Measurements from ENCODE around the gene SDK1.
"Not testable (repeated sequence)": the region's sequence is repeated elsewhere in the genome, so short reads cannot be mapped to it uniquely, and the experiment has no call there.

Gene SDK1

GRCh38 chr7:3573151-3573550 lies 272.1 kb downstream of the SDK1 start:
- DNase-seq, result no peak
- Histone ChIP-seq H3K36me3 (no peaks in the 10 kb centered on the region), H3K27me3 (no peaks in the 10 kb centered on the region), H3K9me3 (no peaks in the 10 kb centered on the region), H3K4me3 (ENCODE audit: low read depth, low read length) (no peak overlapping the region), H3K4me1 (no peaks in the 10 kb centered on the region)
- TF ChIP-seq CTCF (IDR thresholded peaks at IDR 0.05; ENCODE audit: low read depth, low read length), result no peak

- Histone ChIP-seq H3K9me3 (no peaks in the 10 kb centered on the region), H3K36me3 (no peaks in the 10 kb centered on the region), H3K4me1 (no peaks in the 10 kb centered on the region), H3K27me3 (no peaks in the 10 kb centered on the region), H3K4me3 (ENCODE audit: low read depth, low read length) (no peak overlapping the region)
- DNase-seq, result no peak
- TF ChIP-seq CTCF (IDR thresholded peaks at IDR 0.05; ENCODE audit: low read depth, low read length), result no peak
Measured at GRCh38 chr7:3574386-3574785, 273.3 kb downstream of the SDK1 start.

- Histone ChIP-seq H3K36me3 (no peaks in the 10 kb centered on the region), H3K9me3 (no peaks in the 10 kb centered on the region), H3K4me3 (ENCODE audit: low read depth, low read length) (no peak overlapping the region), H3K27me3 (no peaks in the 10 kb centered on the region), H3K4me1 (no peaks in the 10 kb centered on the region)
- no peak for TF ChIP-seq CTCF (IDR thresholded peaks at IDR 0.05; ENCODE audit: low read depth, low read length)
- DNase-seq, result no peak
Measured at GRCh38 chr7:3575753-3576531, 274.9 kb downstream of the SDK1 start.

- DNase-seq, result no peak
- Histone ChIP-seq H3K4me1 (no peaks in the 10 kb centered on the region), H3K27me3 (no peaks in the 10 kb centered on the region), H3K36me3 (no peaks in the 10 kb centered on the region), H3K9me3 (no peaks in the 10 kb centered on the region; the same call in 1 of the 2 replicates), H3K4me3 (ENCODE audit: low read depth, low read length) (no peak overlapping the region)
- no peak for TF ChIP-seq CTCF (IDR thresholded peaks at IDR 0.05; ENCODE audit: low read depth, low read length)
Measured at GRCh38 chr7:3578399-3578798, 277.3 kb downstream of the SDK1 start.

- no peaks in the 10 kb centered on the region for H3K27me3 ChIP-seq
Measured at GRCh38 chr7:3579638-3580219, 278.7 kb downstream of the SDK1 start.

GRCh38 chr7:3582145-3582544 lies 281.1 kb downstream of the SDK1 start:
- H3K36me3 ChIP-seq; H3K4me1 ChIP-seq; H3K9me3 ChIP-seq; H3K4me3 ChIP-seq (ENCODE audit: low read depth, low read length); H3K27me3 ChIP-seq; DNase-seq: not testable (repeated sequence)

More at GRCh38 chr7:3579638-3580219, 278.7 kb downstream of the SDK1 start:
- Histone ChIP-seq H3K4me1 (no peaks in the 10 kb centered on the region), H3K4me3 (ENCODE audit: low read depth, low read length) (no peak overlapping the region), H3K36me3 (no peaks in the 10 kb centered on the region), H3K9me3 (no peaks in the 10 kb centered on the region; the same call in 1 of the 2 replicates)
- no peak for DNase-seq
- no peak for TF ChIP-seq CTCF (IDR thresholded peaks at IDR 0.05; ENCODE audit: low read depth, low read length)
